ENCODE data around the gene TPRA1.
A peak's percentile ranks its signal among the peaks of the same experiment; 100 is the strongest.

TPRA1 gene

GRCh38 chr3:127590593-127591465, at the start of gene TPRA1:
Gene TPRA1, minus strand, starts transcription at chr3:127590733. Its CDS starts 10,587 bp downstream, at chr3:127580146.
- peak; percentile 87 for DNase-seq (ENCODE audit: low read depth)

- DNase-seq (ENCODE audit: low read depth) = no peak
Measured at GRCh38 chr3:127640042-127640355, 49.5 kb upstream of the TPRA1 start.

- no peak for DNase-seq (ENCODE audit: low read depth)
Measured at GRCh38 chr3:127639173-127640041, 48.9 kb upstream of the TPRA1 start.

DNA sequence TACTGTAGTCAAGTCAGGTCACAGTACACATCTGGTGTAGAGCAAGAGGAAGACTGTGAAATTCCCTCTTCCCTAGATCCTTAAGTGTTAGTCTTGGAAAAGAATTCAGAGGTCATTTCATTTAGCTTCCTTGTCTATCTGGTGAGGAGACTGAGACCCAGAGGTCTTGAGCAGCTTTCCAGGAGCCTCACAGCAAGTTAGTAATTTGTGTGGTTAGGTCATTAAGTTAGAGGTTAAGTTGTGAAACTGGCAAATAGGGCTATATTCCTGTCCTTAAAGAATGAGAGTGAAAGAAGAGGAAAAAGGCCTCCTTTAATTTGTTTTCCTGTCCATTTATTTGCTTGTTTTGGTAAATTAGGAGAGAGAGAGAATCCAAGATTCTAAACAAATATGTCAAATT, 47.4 kb upstream of the TPRA1 start:
- DNase-seq (ENCODE audit: low read depth) = no peak

- peak; percentile 50 for DNase-seq (ENCODE audit: low read depth)
Measured at GRCh38 chr3:127637546-127637945, 47.0 kb upstream of the TPRA1 start.

GRCh38 chr3:127634653-127635052, 44.1 kb upstream of the TPRA1 start:
- no peak for DNase-seq (ENCODE audit: low read depth)

DNA sequence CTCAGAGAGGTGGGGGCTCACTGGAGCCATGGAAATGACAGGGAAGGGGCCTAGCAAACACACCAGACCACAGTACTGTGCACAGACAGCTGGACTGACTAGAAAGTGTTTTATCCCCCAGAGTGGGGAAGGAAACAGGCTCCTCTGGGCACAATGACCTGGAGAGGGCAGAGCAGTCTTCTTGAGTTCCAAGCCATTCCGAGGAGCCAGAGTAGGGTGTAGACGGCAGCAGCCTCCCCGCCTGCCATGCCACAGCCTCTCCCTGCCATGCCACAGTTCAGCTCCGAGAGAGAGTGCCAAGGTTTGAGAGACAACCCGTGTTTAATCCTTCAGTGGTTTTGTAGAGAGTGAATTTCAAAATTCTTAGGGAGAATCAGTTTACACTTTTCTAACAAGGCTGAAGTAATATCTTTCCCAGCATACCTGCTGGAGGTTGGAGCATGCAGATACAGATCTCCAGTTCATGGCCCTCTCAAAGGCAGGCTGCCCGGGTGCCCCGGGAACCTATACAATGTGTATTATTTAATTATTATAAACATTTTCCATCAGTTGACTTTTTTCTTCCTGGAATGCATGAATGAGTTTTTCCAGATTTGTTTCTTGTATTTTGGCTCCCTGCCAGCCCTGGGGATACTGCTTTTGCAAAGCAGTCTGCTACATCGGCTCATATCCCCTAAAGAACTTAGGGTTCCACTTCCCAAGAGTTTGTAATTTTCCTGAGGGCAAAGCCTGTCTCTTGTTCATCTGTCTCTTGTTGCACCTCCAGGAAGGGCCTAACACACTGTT, 41.7 kb upstream of the TPRA1 start:
- no peak for DNase-seq (ENCODE audit: low read depth)

- no peak for DNase-seq (ENCODE audit: low read depth)
Measured at GRCh38 chr3:127630811-127631714, 40.5 kb upstream of the TPRA1 start.

DNA sequence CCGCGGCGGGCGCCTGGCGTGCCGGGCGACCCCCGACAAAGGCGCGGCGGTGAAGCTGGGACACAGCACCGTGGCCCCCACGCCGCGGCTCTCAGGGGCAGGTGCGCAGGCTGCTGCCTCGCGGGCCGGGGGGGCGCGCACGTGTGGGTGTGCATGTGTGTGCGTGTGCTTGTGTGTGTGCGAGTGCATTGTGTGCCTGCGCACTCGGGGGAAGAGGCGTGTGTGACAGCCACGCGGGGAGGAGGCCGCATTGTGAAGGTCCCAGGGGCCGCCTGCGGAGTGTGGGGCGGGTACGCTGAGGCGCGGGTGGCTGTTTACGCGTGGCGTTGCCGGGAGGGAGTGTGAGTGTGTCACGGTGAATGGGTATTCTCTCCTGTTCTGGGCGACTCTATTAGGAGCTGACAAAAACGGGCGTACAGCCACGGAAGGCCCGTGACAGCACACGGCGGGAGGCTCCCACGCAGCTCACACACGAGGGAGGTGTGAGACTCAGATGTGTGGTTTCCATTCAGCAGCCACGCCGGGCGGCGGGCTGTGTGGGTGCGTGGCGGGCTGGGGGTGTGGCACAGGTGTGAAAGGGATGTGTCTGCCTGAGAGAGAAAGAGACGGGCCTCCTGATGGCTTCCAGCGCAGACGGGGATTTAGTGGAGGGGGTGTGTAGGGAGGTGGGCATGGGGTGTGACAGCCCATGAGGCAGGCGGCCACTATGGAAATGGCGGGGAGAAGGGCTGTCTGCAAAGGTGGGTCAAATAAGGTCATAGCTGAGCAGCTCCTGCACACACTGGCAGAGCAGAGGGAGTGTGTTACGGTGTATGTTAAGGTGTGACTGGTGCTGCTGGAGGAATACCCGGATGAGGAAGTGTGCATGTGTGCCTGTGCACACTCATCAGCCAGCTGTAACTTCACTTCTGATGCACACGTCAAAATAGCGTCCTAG, 39.2 kb upstream of the TPRA1 start:
- no peak for DNase-seq (ENCODE audit: low read depth)

DNA sequence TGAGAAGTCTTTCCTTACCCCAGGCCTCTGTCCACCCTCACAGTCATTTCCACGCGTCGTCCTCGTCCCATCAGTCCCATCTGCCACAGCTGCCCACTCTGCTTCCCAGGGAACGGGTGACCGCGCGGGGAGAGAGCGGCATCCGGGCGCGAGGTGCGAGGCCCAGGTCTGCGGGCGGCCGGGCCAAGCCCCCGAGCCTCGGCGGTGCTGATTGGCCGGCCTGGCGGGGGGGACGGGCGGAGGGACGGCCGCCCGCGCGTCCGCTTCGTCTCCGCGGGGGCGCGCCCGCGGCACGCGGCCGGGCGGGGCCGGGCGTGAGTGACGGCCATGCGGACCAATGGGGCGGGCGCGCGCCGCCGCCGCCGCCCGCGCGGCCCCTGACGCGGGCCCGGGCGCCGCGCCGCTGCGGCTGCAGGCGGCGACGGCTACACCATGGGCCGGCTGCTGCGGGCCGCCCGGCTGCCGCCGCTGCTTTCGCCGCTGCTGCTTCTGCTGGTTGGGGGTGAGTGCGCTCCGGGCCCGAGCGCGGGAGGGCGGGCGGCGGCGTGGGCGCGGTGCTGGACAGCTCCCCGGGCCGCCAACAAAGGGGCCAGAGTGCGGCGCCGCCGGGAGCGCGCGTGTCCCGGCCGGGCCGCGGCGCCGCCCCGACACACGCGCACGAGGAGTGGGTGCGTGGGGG, 38.4 kb upstream of the TPRA1 start, which contains the start of gene PODXL2:
Gene PODXL2, plus strand, starts transcription at position 398 of the 679 bp plus-strand sequence. Its CDS starts 35 bp downstream, at position 433.
- peak; percentile 49 for DNase-seq (ENCODE audit: low read depth)

DNA sequence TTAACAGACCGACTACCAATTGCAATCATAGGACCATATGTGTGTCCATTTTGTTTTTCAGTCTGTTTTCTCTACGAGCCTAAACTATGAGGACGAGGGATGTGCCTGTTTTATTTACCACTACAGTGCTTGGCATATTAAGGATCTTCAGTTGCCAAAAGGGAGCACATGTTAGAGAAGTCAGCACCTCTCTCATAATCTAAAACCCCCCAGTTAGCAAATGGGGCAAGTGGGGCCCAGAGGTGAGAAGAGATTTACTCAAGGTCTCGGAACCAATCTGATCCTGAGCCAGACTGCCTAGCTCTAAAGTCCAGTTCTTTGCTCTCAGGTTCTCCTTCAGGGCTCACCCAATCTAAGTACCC, 37.9 kb upstream of the TPRA1 start:
- DNase-seq (ENCODE audit: low read depth) = no peak

- no peak for DNase-seq (ENCODE audit: low read depth)
Measured at GRCh38 chr3:127625821-127626220, 35.3 kb upstream of the TPRA1 start.

- DNase-seq (ENCODE audit: low read depth) = no peak
Measured at GRCh38 chr3:127624063-127624462, 33.5 kb upstream of the TPRA1 start.

DNA sequence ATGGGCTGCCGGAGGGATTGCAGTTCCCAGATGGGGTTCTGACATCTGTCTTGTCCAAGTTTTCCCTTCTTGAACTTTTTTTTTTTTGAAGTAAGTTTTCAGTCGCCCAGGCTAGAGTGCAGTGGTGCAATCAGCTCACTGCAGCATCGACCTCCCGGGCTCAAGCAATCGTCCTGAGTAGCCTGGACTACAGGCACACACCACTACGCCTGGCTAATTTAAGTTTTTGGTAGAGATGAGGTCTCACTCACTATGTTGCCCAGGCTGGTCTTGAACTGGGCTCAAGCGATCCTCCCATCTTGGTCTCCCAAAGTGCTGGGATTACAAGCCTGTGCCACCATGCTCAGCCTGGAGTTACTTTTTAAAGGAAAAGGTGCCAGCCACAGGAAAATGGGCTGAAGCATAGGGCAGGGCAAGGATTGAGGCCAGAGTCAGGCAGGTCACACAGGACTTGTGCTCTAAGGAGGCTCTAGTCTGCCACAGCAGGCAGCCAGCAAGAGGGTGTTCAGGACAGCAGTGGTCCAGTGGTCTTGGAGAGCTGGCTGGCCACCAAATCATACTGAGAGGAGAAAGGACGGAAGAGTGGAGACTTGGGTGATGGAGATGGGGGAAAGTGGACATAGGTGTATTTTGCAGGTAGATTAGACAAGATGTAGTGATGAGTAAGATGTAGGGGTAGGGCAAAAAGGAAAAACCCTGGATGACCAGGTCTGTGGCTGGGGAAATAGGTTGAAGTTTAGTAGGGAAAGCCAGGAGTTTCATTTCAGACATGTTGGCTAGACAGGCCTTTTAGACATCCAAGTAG, 32.4 kb upstream of the TPRA1 start:
- DNase-seq (ENCODE audit: low read depth) = no peak

DNA sequence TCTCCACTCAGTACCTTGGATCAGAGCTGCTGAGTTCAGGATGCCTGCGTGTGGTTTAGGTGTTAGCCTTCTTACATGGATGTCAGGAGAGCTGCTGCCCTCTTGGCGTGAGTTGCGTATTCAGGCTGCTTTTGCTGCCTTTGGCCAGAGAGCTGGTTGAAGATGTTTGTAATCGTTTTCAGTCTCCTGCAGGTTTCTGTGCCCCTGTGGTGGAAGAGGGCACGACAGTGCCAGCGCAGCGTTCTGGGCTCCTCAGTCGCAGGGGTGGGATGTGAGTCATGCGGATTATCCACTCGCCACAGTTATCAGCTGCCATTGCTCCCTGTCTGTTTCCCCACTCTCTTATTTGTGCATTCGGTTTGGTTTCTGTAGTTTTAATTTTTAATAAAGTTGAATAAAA, 31.5 kb upstream of the TPRA1 start:
- no peak for DNase-seq (ENCODE audit: low read depth)

GRCh38 chr3:127620637-127621375, 30.3 kb upstream of the TPRA1 start:
- DNase-seq (ENCODE audit: low read depth) = no peak

DNA sequence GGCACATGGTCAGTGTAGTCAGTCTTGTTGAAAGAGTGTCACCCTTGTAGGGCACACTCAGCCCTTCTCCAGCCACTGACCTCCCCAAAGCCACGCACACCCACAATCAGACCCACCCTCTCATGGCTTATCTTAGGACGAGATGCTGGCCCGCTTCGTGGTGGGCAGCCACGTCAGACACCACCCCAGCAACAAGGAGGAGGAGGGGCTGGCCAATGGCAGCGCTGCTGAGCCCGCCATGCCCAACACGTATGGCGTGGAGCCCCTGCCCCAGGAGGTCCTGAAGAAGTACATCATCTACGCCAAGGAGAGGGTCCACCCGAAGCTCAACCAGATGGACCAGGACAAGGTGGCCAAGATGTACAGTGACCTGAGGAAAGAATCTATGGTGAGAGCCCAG, 28.4 kb upstream of the TPRA1 start:
- no peak for DNase-seq (ENCODE audit: low read depth)

All from CMK (cell line).